ENCODE measurements around the gene LKAAEAR1. TPM values are rescaled to one million over a fixed set of nuclear protein-coding genes. Genes with fewer than 3 reads are reported as not detected.

Gene LKAAEAR1
- total and polyA plus RNA-seq, 2 donors from 2014 or later: 0.31 TPM; not detected in 1

GRCh38 chr20:64042054-64042781 lies 42.0 kb downstream of the LKAAEAR1 start:
- peaks cover 5% of the 10 kb centered on the region for H3K27me3 ChIP-seq (ENCODE audit: control insufficient read depth, insufficient read depth, low read length)
- no peak for FAIRE-seq

GRCh38 chr20:64041781-64042053 lies 42.5 kb downstream of the LKAAEAR1 start:
- Histone ChIP-seq H3K27ac (ENCODE audit: low read depth in 2 of 2, low read length in 2 of 2) (peak overlapping the region in 1 of 2 donors; percentile 11), H3K36me3 (ENCODE audit: control insufficient read depth in 2 of 3, insufficient read depth in 3 of 3, low read length in 3 of 3) (no peaks in the 10 kb centered on the region), H3K4me3 (ENCODE audit: low read length in 3 of 3) (no peak overlapping the region), H3K9ac (ENCODE audit: low read length in 3 of 3) (no peak overlapping the region), H3K27me3 (ENCODE audit: control insufficient read depth, insufficient read depth, low read length) (peaks cover 5% of the 10 kb centered on the region), H3K4me1 (ENCODE audit: control insufficient read depth in 2 of 3, insufficient read depth in 2 of 3, low read depth in 1 of 3, low read length in 3 of 3) (peaks cover 0 to 14% (median 0%) of the 10 kb centered on the region in 3 donors), H3K9me3 (ENCODE audit: control insufficient read depth in 2 of 3, insufficient read depth in 1 of 3, low read length in 3 of 3) (no peaks in the 10 kb centered on the region)
- FAIRE-seq (no peak), DNase-seq (peak in 1 of 5 donors; percentile 49)
- intact Hi-C loops (cut with DNase I): no loop called here
- TF ChIP-seq, protein P1, sequence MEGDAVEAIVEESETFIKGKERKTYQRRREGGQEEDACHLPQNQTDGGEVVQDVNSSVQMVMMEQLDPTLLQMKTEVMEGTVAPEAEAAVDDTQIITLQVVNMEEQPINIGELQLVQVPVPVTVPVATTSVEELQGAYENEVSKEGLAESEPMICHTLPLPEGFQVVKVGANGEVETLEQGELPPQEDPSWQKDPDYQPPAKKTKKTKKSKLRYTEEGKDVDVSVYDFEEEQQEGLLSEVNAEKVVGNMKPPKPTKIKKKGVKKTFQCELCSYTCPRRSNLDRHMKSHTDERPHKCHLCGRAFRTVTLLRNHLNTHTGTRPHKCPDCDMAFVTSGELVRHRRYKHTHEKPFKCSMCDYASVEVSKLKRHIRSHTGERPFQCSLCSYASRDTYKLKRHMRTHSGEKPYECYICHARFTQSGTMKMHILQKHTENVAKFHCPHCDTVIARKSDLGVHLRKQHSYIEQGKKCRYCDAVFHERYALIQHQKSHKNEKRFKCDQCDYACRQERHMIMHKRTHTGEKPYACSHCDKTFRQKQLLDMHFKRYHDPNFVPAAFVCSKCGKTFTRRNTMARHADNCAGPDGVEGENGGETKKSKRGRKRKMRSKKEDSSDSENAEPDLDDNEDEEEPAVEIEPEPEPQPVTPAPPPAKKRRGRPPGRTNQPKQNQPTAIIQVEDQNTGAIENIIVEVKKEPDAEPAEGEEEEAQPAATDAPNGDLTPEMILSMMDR (IDR thresholded peaks at IDR 0.05; ENCODE audit: borderline replicate concordance, extremely low read depth, insufficient read depth): no peak

More at GRCh38 chr20:64042054-64042781, 42.0 kb downstream of the LKAAEAR1 start:
- TF ChIP-seq, protein P1 (IDR thresholded peaks at IDR 0.05; ENCODE audit: borderline replicate concordance, extremely low read depth, insufficient read depth): no peak
- Histone ChIP-seq H3K9ac (ENCODE audit: low read length in 3 of 3) (no peak overlapping the region), H3K9me3 (ENCODE audit: control insufficient read depth in 2 of 3, insufficient read depth in 1 of 3, low read length in 3 of 3) (no peaks in the 10 kb centered on the region), H3K4me1 (ENCODE audit: control insufficient read depth in 2 of 3, insufficient read depth in 2 of 3, low read depth in 1 of 3, low read length in 3 of 3) (peaks cover 0 to 14% (median 0%) of the 10 kb centered on the region in 3 donors), H3K27ac (ENCODE audit: low read depth in 2 of 2, low read length in 2 of 2) (peak overlapping the region in 1 of 2 donors; percentile 11), H3K4me3 (ENCODE audit: low read length in 3 of 3) (no peak overlapping the region), H3K36me3 (ENCODE audit: control insufficient read depth in 2 of 3, insufficient read depth in 3 of 3, low read length in 3 of 3) (no peaks in the 10 kb centered on the region)
- intact Hi-C loops (cut with DNase I): no loop called here
- DNase-seq: peak in 1 of 5 donors; percentile 52

- intact Hi-C loops (cut with DNase I): no loop called here
- peak overlapping the region in 1 of 2 donors; percentile 16 for H3K27ac ChIP-seq (ENCODE audit: low read depth in 2 of 2, low read length in 2 of 2)
- no peak for FAIRE-seq
- H3K36me3 ChIP-seq (ENCODE audit: control insufficient read depth in 2 of 3, insufficient read depth in 3 of 3, low read length in 3 of 3): no peaks in the 10 kb centered on the region
- H3K9ac ChIP-seq (ENCODE audit: low read length in 3 of 3): no peak overlapping the region
- H3K9me3 ChIP-seq (ENCODE audit: control insufficient read depth in 2 of 3, insufficient read depth in 1 of 3, low read length in 3 of 3): no peaks in the 10 kb centered on the region
- peaks cover 4% of the 10 kb centered on the region for H3K27me3 ChIP-seq (ENCODE audit: control insufficient read depth, insufficient read depth, low read length)
- TF ChIP-seq, protein P1 (IDR thresholded peaks at IDR 0.05; ENCODE audit: borderline replicate concordance, extremely low read depth, insufficient read depth): no peak
- H3K4me1 ChIP-seq (ENCODE audit: control insufficient read depth in 2 of 3, insufficient read depth in 2 of 3, low read depth in 1 of 3, low read length in 3 of 3): peaks cover 0 to 14% (median 0%) of the 10 kb centered on the region in 3 donors
- H3K4me3 ChIP-seq (ENCODE audit: low read length in 3 of 3): no peak overlapping the region
- DNase-seq: no peak
Observed at GRCh38 chr20:64041040-64041780, 43.0 kb downstream of the LKAAEAR1 start.
